Activated CD8-positive, alpha-beta memory T cell treated with anti-CD3 and anti-CD28 coated beads for 4 hours (primary cell): ENCODE results near the gene ESPN.
A peak's percentile ranks its signal among the peaks of the same experiment; 100 is the strongest.
"Not testable (repeated sequence)": the region's sequence is repeated elsewhere in the genome, so short reads cannot be mapped to it uniquely, and the experiment has no call there.

Experiments
- DNase-seq, 2 donors: peaks; one replicate each; pipeline ENCODE4 v3.0.0-alpha.2; 2020; ENCODE audit warnings: low read depth in 2 of 2

ESPN gene

DNA sequence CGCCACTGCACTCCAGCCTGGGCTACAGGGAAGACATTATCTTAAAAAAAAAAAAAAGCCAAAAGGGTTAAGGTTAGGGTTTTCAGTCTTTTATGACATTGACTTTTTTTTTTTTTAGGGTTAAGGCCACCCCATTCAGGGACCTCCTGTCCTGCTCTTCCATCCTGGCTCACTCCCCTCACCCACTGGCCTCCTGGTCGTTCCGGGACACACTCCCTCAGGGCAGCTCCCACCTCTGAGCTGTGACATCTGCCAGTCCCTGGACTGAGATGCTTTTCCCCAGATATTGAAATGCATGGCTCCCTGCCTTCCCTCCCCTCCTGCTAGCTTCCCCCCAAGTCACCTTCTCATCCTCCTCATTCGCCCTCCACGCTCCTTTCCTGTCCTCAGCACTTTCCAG lies 57.2 kb downstream of the ESPN start:
- DNase-seq = no peak

DNA sequence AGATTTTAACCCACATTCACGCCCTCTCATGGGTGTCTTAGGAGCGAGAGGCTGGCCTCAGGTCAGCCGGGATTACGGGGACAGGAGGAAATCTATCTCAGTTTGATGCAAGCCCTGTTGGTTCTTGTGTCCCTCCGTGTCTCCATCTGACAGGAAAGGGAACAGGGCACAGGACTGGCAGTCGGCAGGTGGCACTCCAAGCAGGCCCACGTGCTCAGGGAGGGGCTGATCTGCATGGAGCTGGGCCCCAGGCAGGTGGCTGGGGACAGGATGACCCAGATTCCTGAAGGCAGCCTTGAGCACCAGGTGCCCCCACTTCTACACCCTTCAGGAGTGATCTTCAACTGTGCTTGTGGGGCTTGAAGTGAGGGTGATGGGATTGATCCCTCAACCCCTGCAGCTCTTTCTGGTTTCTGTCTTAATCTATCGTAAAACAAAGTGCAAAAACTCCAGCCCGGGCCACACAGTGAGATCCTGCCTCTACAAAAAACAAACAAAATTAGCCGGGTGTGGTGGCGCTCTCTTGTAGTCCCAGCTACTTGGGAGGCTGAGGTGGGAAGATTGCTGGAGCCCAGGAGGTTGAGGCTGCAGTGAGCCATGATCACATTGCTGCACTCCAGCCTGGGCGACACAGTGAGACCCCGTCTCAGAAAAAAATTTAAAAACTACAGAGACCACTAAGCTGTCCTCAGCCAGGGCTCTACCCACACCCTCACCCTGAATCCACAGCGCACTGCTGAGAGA lies 58.6 kb downstream of the ESPN start:
- DNase-seq = no peak

DNA sequence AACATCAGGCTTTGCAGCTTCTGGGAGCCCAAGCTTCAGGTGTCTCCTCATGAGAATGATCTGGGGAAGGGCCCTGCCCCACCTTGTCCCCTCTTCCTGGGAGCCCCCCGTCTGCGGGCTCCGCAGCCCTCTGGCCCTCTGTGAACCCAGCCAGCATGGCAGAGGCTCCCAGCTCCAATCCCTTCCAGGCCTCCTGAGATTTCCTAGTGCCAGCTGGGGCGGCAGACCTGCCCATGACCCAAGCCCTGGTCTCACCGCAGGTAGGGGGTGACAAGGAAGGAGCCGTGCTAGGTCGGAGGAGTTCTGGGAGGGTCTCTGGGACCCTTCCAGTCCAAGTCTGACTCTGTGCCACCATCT lies 59.2 kb downstream of the ESPN start:
- no peak for DNase-seq

DNA sequence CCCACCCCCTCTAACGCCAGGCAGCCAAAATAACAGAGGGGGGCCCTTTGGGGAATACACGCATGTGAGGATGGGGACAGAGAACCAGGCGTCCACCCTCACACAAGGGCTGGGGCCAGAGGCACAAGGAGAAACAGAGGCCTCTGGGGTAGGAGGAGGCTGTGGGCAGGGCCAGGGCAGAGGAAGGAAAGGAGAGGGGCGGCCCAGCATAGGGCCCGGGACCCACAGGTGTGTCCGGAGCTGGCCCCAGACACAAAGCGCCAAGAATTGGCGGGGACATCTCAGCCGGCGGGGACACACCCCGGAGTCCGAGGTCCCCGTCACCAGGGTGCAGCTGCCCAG lies 60.2 kb downstream of the ESPN start:
- no peak for DNase-seq

DNA sequence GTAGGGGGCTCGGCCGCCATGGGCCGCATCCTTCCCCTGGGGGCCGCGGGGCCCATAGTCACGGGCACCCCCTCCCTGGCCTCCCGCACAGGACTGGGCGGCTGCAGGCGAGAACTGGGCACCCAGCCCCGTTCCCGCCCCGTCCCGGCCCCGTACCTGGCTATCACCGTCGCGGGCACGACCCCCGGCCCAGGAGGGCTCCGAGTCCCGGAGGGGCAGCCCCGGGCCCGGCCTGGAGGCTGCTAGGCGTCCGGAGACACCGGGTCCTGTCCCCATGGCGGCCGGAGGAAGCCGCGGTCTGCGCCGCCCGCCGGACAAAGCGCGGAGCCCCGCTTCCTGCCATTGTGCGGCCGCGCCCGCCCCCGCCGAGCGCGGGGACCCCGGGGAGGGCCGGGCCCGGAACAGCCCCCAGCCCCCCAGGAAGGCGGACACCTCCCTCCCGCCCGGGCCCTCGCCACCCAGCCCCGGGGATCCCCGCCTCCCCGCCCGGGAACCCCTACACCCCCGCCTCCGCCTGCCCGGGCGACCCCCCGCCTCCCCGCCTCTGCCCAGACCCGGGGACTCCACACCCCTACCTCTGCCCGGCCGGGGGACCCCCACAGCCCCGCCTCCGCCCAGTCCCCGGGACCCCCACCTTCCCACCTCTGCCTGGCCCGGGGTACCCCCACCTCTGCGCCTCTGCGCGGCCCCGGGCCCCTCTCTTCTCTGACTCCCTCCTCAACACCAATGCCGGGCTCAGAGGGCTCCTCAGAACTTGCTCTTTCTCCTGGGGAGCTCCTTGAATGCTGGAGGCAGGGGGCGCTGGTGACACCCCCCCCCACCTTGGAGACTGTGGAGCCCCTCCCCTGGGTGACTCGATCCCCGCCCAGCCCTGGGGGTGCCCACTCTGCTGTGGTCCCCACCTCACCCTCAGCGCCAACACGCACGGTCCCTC lies 60.9 kb downstream of the ESPN start:
- no peak for DNase-seq

DNA sequence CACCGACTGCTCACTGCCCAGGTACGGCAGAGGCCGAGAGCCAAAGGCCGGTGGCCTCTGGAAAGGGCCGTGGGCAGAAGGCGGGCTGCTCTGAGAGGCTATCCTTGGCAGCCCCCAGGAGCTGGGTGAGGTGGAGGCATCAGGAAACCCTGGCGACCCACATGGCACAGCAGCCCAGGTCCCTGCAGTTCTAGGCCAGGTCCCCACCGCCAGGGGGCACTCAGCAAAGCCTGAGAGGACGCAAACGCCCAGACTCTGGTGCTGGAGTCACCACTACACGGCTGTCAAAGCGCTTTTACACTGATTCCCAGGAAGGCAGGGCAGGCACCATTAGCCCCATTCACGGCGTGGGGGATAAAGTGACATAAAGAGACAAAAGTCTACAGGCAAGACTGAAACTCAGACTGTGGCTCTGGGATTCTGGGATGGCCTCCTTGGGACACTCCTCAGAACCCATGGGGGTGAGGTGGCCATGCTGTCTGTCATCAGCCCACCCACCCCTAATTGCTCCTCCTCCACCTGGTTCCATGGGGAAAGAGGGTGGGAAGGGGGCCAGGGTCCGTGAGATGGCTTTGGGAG lies 61.9 kb downstream of the ESPN start:
- DNase-seq = peak; percentile 73 to 77

DNA sequence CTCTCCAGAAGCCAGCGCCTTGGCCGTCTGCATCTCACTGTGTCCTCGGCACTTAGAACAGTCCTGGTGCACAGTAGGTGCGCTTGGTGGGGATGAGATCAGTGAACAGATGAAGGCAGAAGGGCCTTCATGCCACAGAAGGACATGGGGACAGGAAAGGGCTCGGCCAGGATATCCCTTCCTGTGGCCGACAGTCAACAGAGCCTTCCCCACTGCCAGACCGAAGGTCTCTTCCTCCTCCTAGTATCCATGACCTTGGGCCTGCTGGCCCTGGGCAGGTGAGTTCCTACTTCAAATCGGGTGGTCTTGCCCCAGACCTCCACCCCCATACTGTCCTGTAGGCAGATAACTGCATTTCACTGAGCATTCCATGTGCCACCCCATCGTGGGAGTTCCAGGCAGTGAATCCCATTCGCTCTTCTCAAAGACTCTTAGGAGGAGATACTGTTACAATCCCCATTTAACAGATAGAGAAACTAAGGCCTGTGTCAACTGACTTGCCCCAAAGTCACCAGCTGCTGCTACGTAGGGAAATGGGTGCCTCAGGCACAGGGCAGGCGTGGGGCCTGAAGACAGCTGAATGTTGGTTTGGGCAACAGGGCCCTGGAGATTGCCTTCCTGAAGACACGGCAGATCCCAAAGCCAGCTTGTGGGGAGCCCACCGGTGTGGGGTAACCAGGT lies 63.4 kb downstream of the ESPN start:
- DNase-seq = no peak

DNA sequence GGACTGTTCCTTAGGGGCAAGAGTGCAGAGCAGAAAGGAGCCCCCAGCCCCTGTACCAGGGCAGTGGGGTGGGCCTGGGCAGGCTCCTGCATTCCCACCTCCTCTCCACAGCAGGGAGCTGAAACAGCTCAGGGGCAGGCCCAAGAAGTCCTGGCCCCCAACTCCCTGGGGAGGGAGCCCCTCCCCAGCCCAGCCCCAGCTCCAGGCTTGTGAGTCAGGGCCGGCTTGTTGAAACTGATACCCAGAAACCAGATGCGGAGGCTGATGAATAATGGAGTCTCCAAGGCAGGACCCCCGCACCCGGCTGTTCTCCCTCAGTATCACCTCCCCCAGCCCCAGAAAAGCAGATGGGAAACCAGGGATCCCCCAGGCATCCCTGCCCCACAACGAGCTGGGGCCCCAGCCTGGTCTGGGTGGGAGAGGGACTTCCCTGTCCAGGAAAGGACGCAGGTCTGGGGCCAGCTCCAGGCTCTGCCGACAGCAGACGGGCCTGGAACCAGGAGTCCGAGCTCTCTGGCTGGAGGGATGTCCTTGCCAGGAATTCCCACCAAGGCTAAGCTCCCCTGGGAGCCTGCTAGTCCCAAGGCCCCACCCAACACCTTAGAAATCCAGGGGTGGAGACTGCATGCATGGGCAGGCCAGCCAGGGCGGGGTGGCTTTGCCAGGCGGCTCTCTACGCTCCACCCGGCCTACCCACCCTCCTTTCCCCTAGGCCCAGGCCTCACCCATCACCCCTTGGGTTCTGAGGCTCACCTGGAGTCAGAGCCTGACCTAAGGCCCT lies 64.2 kb downstream of the ESPN start:
- DNase-seq = no peak

DNA sequence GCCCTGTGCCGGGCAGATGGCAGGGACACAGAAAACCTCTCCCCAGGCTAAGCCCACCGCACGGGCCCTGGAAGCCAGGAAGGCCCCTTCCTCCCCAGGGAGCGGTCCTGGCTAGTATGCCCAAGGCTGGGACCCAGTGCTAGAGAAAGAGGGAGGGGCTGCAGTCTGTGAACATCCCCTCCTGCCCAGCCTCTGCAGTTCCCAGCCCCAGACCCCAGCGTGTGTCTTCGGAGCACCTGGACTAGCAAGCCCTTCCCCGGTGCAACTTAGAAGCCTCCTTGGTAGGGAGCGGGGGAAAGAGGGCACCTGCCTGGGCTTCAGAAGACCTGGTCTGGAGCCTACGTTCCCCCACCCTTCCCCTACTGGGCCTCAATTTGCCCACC lies 64.8 kb downstream of the ESPN start:
- no peak for DNase-seq

- DNase-seq = peak; percentile 44 to 59
These were observed 65.2 kb downstream of the ESPN start for GRCh38 chr1:6489799-6490180.

DNA sequence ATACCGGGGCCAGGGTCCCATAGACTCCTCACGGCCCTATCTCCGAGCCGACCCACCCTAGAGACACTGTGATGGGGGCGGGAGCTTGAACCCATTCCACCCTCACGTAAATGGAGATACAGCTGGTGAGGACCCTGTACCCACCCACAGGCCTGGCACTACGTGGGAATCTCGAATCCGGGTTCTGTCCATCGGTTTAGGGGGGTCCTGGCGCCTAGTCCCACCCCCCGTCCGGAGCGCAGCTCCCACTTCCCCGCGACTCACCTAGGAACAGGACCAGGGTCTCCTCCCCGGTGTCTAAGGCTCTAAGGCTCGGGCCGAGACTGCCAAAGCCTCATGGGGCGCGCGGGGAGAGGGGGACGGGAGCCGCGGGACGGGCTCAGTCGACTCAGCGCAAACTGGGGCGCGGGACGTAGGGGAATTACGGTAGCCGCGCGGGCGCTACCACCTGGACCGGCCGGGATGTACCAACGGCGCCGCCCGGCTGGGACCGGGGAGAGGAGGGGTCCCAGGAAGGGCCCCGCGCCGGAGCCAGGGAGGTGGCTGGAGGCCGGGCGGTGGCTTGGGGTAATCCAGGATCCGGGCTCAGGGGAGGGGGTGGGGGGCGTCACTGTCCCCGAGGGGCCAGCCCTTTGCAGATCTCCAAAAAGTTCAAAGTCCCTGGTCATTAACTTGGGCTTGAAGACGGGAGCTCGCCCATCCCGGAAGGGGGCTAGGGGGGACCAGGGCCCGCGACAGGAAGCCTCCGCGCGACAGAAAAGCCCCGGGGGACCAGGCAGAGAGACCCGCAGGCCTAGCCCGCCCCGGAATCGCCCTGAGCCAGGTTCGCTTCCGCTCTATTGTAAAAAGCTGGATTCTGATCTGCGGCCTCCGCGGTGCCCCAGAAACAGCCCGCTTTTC lies 65.9 kb downstream of the ESPN start:
- no peak for DNase-seq

- DNase-seq = no peak
These were observed 66.5 kb downstream of the ESPN start for GRCh38 chr1:6491081-6491449.

GRCh38 chr1:6491480-6491962 lies 66.9 kb downstream of the ESPN start, which contains the start of gene PLEKHG5:
Gene PLEKHG5 (minus strand): TSS chr1:6491667. CDS start chr1:6477571, 14,096 bp downstream.
- no peak for DNase-seq

DNA sequence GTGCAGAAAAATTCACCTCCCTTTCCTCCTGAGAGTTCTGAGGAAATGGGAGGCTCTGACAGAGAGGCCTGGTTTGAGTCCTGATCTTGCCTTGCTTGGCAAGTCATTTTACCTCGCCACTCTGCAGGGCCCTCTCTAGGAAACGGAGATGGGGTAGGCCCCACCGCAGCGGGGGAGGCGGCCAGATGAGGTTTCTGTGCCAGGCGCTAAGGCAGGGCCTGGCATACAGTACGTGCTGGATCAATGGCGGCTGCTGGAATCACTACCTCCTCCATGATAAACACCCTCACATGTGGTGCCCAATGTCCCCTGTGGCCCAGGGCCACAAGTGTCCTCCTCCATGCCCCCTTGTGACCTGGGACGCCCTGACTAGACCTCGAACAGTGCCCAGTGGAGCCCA lies 67.4 kb downstream of the ESPN start:
- DNase-seq = no peak

DNA sequence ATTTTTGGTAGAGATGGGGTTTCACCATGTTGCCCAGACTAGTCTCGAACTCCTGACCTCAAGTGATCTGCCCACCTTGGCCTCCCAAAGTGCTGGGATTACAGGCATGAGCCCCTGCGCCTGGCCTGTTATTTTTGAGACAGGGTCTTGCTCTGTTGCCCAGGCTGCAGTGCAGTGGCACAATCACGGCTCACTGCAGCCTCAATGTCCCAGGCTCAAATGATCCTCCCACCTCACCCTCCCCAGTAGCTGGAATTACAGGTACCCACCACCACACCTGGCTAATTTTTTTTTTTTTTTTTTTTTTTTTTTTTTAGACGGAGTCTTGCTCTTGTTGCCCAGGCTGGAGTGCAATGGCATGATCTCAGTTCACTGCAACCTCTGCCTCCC lies 69.3 kb downstream of the ESPN start:
- not testable (repeated sequence) for DNase-seq

DNA sequence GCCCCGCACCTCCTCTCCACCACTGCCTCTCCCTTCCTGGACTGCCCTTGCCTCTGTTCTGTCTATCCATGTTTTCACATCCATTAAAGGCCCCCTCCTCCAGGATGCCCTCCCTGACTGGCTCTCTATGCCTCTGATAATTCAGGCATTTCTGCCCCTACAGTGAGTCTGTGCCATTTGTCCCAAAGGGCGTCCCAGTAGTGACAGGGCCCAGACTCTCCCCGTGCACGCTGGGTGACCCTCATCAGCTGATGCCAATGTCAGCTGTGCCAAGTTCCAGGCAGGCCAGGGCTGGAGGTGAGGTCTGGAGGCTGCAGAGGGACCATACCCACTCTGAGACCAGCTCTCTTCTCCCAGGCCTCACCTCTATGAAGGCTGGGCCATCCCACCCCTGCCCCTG lies 70.1 kb downstream of the ESPN start:
- no peak for DNase-seq

- DNase-seq = no peak
These were observed 70.5 kb downstream of the ESPN start for GRCh38 chr1:6495041-6495441.

DNA sequence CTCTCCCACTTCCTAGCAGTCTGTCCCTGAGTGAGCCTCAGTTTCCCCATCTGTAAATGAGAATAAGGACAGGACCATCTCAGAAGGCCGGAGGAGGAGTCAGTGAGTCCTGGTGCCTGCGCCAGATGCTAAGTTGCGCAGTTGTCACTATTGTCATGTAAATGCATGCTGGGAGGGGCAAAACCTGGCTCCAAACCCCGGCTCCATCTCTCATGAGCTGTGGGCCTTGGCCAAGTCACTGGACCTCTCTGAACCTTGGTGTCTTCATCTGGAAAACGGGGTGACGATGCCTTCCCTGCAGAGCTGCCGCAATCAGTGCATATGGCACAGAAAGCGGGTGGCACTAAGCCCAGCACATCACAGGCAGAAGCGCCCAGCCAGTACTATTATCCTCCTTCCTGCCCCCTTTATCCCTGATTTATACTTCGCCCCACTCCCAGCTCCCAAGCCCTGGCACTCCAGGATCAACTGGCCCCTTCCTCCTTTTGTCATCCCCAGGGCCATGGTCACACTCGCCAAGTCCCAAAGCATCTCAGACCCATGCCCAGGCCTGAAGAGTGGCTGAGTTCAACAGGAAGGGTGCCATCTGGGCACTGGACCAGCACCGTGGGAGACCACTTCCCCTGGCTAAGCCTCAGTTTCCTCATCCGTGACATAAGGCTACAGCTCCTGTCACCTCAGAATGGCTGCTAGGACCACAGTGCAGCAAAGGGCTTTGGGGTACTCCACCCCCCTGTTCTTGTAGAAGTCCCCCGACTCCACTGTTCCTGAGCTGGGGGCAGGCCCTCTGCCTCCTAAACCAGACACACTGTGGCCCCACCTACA lies 71.2 kb downstream of the ESPN start:
- DNase-seq = no peak

DNA sequence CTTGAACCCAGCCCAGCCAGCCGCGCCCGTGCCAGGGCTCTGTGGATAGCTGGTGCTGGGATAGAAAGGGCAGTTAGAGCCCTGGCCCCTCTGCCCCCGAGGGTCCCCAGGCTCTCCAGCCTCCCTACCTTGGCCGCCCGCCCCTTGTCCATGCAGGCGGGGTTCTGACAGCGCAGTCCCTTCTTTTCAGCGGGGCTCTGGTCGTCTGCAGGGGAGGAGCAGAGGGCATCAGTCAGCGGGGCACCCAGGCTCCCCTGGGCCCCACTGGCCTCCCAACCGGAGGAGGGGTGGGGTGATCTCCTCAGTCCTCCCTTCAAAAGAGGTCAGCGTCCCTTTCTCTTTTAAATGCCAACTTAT lies 71.8 kb downstream of the ESPN start:
- no peak for DNase-seq

GRCh38 chr1:6496890-6497214 lies 72.3 kb downstream of the ESPN start:
- DNase-seq = no peak
